ENCODE measurements around the gene SNX30.

SNX30 gene

GRCh38 chr9:112823257-112823656, 72.7 kb downstream of the SNX30 start:
- Histone ChIP-seq H3K27ac (ENCODE audit: extremely low read depth, low read depth, low read length) (no peak overlapping the region), H3K36me3 (ENCODE audit: control insufficient read depth in 2 of 2, insufficient read depth in 1 of 2, low read length in 2 of 2) (peaks cover 0 to 35% of the 10 kb centered on the region in 2 experiments; a peak in 1 of 3 replicates), H3K4me1 (ENCODE audit: control insufficient read depth, insufficient read depth, low read length) (no peaks in the 10 kb centered on the region), H3K9me3 (ENCODE audit: control insufficient read depth, insufficient read depth, low read depth, low read length) (no peaks in the 10 kb centered on the region), H3K4me3 (ENCODE audit: low read depth, low read length) (no peak overlapping the region)
- ChIA-PET POLR2A (no interaction called here), CTCF (interaction anchor here (0.6 to 1.4 kb wide), 4 partner anchors 12 to 459 kb away, joined by 3 to 6 read pairs (median 4); partner anchors contain the start of gene INIP)
- TF ChIP-seq PRDM4 (tag by site-specific recombination; IDR thresholded peaks at IDR 0.05) = no peak
- TF ChIP-seq BCL6B (tag by site-specific recombination; IDR thresholded peaks at IDR 0.05) = no peak
- TF ChIP-seq ZNF549 (tag by site-specific recombination; IDR thresholded peaks at IDR 0.05) = no peak
- TF ChIP-seq ZNF19 (tag by site-specific recombination; IDR thresholded peaks at IDR 0.05; ENCODE audit: low read depth) = no peak
- no peak for TF ChIP-seq KLF1 (tag by site-specific recombination; IDR thresholded peaks at IDR 0.05)
- no peak for TF ChIP-seq ZNF23 (tag by site-specific recombination; IDR thresholded peaks at IDR 0.05; ENCODE audit: borderline replicate concordance)
- no peak for TF ChIP-seq ZNF664 (tag by site-specific recombination; IDR thresholded peaks at IDR 0.05)

GRCh38 chr9:112831281-112831851, 80.8 kb downstream of the SNX30 start:
- Histone ChIP-seq H3K4me1 (ENCODE audit: control insufficient read depth, insufficient read depth, low read length) (no peaks in the 10 kb centered on the region), H3K4me3 (ENCODE audit: low read depth, low read length) (no peak overlapping the region), H3K9me3 (ENCODE audit: control insufficient read depth, insufficient read depth, low read depth, low read length) (no peaks in the 10 kb centered on the region), H3K27ac (ENCODE audit: extremely low read depth, low read depth, low read length) (no peak overlapping the region), H3K36me3 (ENCODE audit: control insufficient read depth in 2 of 2, insufficient read depth in 1 of 2, low read length in 2 of 2) (peaks cover 0 to 56% of the 10 kb centered on the region in 2 experiments; a peak in 1 of 3 replicates)
- POLR2A ChIA-PET = no interaction called here
- CTCF ChIA-PET = interaction anchor here (0.6 to 4.2 kb wide), 8 partner anchors 11 to 1267 kb away, joined by 3 to 18 read pairs (median 4); no protein-coding TSS in a partner anchor
- TF ChIP-seq ZNF211 (tag by site-specific recombination; IDR thresholded peaks at IDR 0.05; ENCODE audit: low read depth) = no peak
- no peak for TF ChIP-seq ZNF544 (tag by site-specific recombination; IDR thresholded peaks at IDR 0.05)
- TF ChIP-seq ZNF175 (tag by site-specific recombination; IDR thresholded peaks at IDR 0.05) = no peak
- no peak for TF ChIP-seq GFI1B (tag by site-specific recombination; IDR thresholded peaks at IDR 0.05)
- no peak for TF ChIP-seq ZNF248 (tag by site-specific recombination; IDR thresholded peaks at IDR 0.05)
- TF ChIP-seq ZNF747 (tag by site-specific recombination; IDR thresholded peaks at IDR 0.05) = no peak
- no peak for TF ChIP-seq ZBTB17 (tag by site-specific recombination; IDR thresholded peaks at IDR 0.05)
- TF ChIP-seq ZNF37A (tag by site-specific recombination; IDR thresholded peaks at IDR 0.05) = no peak
- no peak for TF ChIP-seq ZNF639 (tag by site-specific recombination; IDR thresholded peaks at IDR 0.05)
- no peak for TF ChIP-seq BCL11A (tag by site-specific recombination; IDR thresholded peaks at IDR 0.05; ENCODE audit: low read depth)
- no peak for TF ChIP-seq ZNF549 (tag by site-specific recombination; IDR thresholded peaks at IDR 0.05)
- no peak for TF ChIP-seq PRDM6 (tag by site-specific recombination; IDR thresholded peaks at IDR 0.05)
- no peak for TF ChIP-seq WT1 (tag by site-specific recombination; IDR thresholded peaks at IDR 0.05)
- no peak for TF ChIP-seq PRDM4 (tag by site-specific recombination; IDR thresholded peaks at IDR 0.05)
- TF ChIP-seq ZNF600 (tag by site-specific recombination; IDR thresholded peaks at IDR 0.05) = no peak
- no peak for TF ChIP-seq ZNF514 (tag by site-specific recombination; IDR thresholded peaks at IDR 0.05)
- no peak for TF ChIP-seq ZIC2 (tag by site-specific recombination; IDR thresholded peaks at IDR 0.05)
- no peak for TF ChIP-seq ZNF768 (tag by site-specific recombination; IDR thresholded peaks at IDR 0.05)
- TF ChIP-seq ZNF521 (tag by site-specific recombination; IDR thresholded peaks at IDR 0.05) = no peak
- TF ChIP-seq ZNF394 (tag by site-specific recombination; IDR thresholded peaks at IDR 0.05; ENCODE audit: borderline replicate concordance) = no peak

All from HEK293 (cell line).